Measurements from ENCODE around the gene SGK1. TPM values are rescaled to one million over a fixed set of nuclear protein-coding genes. Genes with fewer than 3 reads are reported as not detected.

SGK1 gene
- polyA plus RNA-seq, 1 donor from 2014 or later, result 10.3 TPM

DNA sequence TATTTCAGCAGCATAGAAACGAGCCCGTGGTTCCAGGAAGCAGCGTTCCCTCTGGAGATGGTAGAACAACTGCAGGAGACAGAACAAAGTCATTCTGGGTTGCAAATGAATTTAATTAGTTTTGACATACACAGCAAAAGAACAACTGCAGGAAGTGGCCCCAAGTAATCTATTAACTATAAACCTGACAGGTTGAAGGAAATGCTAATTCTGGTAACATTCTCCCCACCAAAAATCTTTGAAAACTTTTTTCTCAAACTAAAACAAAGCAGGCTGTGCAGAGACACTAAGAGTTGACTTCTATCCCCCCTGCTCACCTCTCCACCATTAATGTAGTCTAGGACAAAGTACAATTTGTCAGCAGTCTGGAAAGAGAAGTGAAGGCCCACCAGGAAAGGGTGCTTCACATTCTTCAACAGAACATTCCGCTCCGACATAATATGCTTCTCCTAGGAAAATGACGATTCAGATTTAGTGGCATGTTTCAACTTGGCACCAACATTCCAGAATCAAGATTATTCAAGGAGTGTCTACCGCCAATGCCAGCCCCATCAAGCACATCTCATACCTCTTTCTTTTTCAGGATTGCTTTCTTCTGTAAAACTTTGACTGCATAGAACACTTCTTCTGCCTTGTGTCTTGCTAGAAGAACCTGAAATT, 145.1 kb downstream of the SGK1 start:
- no peak overlapping the region for H3K4me2 ChIP-seq (ENCODE audit: low read length)
- no peaks in the 10 kb centered on the region for H3K9me2 ChIP-seq (ENCODE audit: insufficient read depth, low read length)
- no peaks in the 10 kb centered on the region for H3K36me3 ChIP-seq (ENCODE audit: insufficient read depth, low read length)
- no peaks in the 10 kb centered on the region for H3K9me3 ChIP-seq (ENCODE audit: low read length)
- no peaks in the 10 kb centered on the region for H3F3A ChIP-seq (ENCODE audit: insufficient read depth, low read length, poor library complexity, severe bottlenecking)
- H3K27ac ChIP-seq (ENCODE audit: low read length), result no peak overlapping the region
- peaks cover 24% of the 10 kb centered on the region for H3K27me3 ChIP-seq (ENCODE audit: insufficient read depth, low read depth, low read length)
- H3K79me2 ChIP-seq (replicated peaks; ENCODE audit: insufficient read depth, low read length), result no peaks in the 10 kb centered on the region
- H4K20me1 ChIP-seq (ENCODE audit: insufficient read depth), result no peaks in the 10 kb centered on the region
- no peak overlapping the region for H3K9ac ChIP-seq (ENCODE audit: low read length)
- H2AFZ ChIP-seq (ENCODE audit: low read depth, low read length), result no peak overlapping the region
- no peak for TF ChIP-seq SMC3 (conservative IDR thresholded peaks at IDR 0.05; ENCODE audit: poor library complexity)
- TF ChIP-seq POLR2AphosphoS5 (IDR thresholded peaks at IDR 0.05), result no peak
- TF ChIP-seq RAD21 (conservative IDR thresholded peaks at IDR 0.05), result no peak
- no peak for TF ChIP-seq TAF1 (IDR thresholded peaks at IDR 0.05; ENCODE audit: low read depth)
- no peak for TF ChIP-seq EP300 (conservative IDR thresholded peaks at IDR 0.05; ENCODE audit: poor library complexity, severe bottlenecking)
- TF ChIP-seq, protein P1, sequence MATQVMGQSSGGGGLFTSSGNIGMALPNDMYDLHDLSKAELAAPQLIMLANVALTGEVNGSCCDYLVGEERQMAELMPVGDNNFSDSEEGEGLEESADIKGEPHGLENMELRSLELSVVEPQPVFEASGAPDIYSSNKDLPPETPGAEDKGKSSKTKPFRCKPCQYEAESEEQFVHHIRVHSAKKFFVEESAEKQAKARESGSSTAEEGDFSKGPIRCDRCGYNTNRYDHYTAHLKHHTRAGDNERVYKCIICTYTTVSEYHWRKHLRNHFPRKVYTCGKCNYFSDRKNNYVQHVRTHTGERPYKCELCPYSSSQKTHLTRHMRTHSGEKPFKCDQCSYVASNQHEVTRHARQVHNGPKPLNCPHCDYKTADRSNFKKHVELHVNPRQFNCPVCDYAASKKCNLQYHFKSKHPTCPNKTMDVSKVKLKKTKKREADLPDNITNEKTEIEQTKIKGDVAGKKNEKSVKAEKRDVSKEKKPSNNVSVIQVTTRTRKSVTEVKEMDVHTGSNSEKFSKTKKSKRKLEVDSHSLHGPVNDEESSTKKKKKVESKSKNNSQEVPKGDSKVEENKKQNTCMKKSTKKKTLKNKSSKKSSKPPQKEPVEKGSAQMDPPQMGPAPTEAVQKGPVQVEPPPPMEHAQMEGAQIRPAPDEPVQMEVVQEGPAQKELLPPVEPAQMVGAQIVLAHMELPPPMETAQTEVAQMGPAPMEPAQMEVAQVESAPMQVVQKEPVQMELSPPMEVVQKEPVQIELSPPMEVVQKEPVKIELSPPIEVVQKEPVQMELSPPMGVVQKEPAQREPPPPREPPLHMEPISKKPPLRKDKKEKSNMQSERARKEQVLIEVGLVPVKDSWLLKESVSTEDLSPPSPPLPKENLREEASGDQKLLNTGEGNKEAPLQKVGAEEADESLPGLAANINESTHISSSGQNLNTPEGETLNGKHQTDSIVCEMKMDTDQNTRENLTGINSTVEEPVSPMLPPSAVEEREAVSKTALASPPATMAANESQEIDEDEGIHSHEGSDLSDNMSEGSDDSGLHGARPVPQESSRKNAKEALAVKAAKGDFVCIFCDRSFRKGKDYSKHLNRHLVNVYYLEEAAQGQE (IDR thresholded peaks at IDR 0.05; ENCODE audit: borderline replicate concordance), result no peak
- no peak for TF ChIP-seq EZH2 (IDR thresholded peaks at IDR 0.05; ENCODE audit: borderline replicate concordance, insufficient read depth, low read length, poor library complexity, severe bottlenecking)
- H3K4me3 ChIP-seq (ENCODE audit: low read length), result no peak overlapping the region

DNA sequence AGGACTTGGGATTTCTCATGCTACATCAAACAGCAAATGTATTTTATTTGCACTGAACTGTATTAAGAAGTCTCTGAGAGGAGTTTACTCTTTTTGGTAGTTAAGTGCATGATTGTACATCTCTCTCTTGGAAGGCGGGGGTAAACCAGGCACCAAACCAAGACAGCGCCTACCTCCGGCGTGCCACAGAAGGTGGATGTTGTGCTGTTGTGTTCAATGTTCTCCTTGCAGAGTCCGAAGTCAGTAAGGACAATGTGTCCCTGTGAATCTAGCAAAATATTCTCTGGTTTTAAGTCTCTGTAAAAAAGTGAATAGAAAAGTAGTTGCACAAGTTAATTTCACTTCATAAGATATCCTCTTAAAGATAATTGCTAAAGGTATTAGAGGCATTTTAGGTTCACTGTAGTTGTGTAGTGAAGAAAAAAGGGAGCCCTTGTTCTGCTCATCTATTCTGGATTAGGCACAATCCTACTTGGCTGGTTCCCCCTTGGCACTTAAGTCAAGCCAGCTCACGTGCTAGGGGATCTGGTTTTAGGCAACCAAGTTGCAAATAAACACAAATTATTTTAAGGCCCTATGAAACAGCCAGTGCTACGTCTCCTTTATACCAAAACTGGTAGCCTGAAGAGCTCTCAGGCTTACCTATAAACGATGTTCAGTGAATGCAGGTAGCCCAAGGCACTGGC, 145.7 kb downstream of the SGK1 start:
- TF ChIP-seq MXI1 (conservative IDR thresholded peaks at IDR 0.05; ENCODE audit: poor library complexity, severe bottlenecking), result no peak
- TF ChIP-seq SMC3 (conservative IDR thresholded peaks at IDR 0.05; ENCODE audit: poor library complexity), result no peak
- TF ChIP-seq EZH2 (IDR thresholded peaks at IDR 0.05; ENCODE audit: borderline replicate concordance, insufficient read depth, low read length, poor library complexity, severe bottlenecking), result no peak
- no peak for TF ChIP-seq POLR2AphosphoS5 (IDR thresholded peaks at IDR 0.05)
- TF ChIP-seq, protein P1 (IDR thresholded peaks at IDR 0.05; ENCODE audit: borderline replicate concordance), result no peak
- TF ChIP-seq TAF1 (IDR thresholded peaks at IDR 0.05; ENCODE audit: low read depth), result no peak
- no peak for TF ChIP-seq CTCF (IDR thresholded peaks at IDR 0.05; ENCODE audit: poor library complexity, severe bottlenecking)
- no peak for TF ChIP-seq EP300 (conservative IDR thresholded peaks at IDR 0.05; ENCODE audit: poor library complexity, severe bottlenecking)
- TF ChIP-seq RAD21 (conservative IDR thresholded peaks at IDR 0.05), result no peak
- Histone ChIP-seq H4K20me1 (ENCODE audit: insufficient read depth) (no peaks in the 10 kb centered on the region), H3F3A (ENCODE audit: insufficient read depth, low read length, poor library complexity, severe bottlenecking) (no peaks in the 10 kb centered on the region), H3K27ac (ENCODE audit: low read length) (no peak overlapping the region), H3K9ac (ENCODE audit: low read length) (no peak overlapping the region), H3K79me2 (replicated peaks; ENCODE audit: insufficient read depth, low read length) (no peaks in the 10 kb centered on the region), H2AFZ (ENCODE audit: low read depth, low read length) (no peak overlapping the region), H3K9me3 (ENCODE audit: low read length) (no peaks in the 10 kb centered on the region), H3K27me3 (ENCODE audit: insufficient read depth, low read depth, low read length) (peaks cover 17% of the 10 kb centered on the region), H3K4me3 (ENCODE audit: low read length) (no peak overlapping the region), H3K9me2 (ENCODE audit: insufficient read depth, low read length) (no peaks in the 10 kb centered on the region), H3K4me2 (ENCODE audit: low read length) (no peak overlapping the region), H3K36me3 (ENCODE audit: insufficient read depth, low read length) (no peaks in the 10 kb centered on the region)
